ENCODE results near the gene QSOX1. TPM values are rescaled to one million over a fixed set of nuclear protein-coding genes. Genes with fewer than 3 reads are reported as not detected.
A peak's percentile ranks its signal among the peaks of the same experiment; 100 is the strongest.

Gene QSOX1
- total and polyA plus RNA-seq, 2 of the 4 experiments (the other 2 are of a cell fraction), result 102 to 791 TPM

- H2AK9ac ChIP-seq (replicated peaks; ENCODE audit: low read depth, low read length, poor library complexity), result no peak overlapping the region
- H3K9me3 ChIP-seq (ENCODE audit: control insufficient read depth, insufficient read depth, low read length), result peaks cover 8% of the 10 kb centered on the region
- H3K4me3 ChIP-seq (ENCODE audit: insufficient read depth, low read depth, low read length), result no peak overlapping the region
- no peak for ATAC-seq (ENCODE audit: low read depth)
- no peak overlapping the region for H3K14ac ChIP-seq (replicated peaks; ENCODE audit: low read depth, low read length)
- no peak overlapping the region for H2BK15ac ChIP-seq (ENCODE audit: low read depth, low read length)
- H3K9ac ChIP-seq (ENCODE audit: low read depth, low read length), result no peak overlapping the region
- no peak overlapping the region for H3K18ac ChIP-seq (ENCODE audit: low read depth, low read length)
- no peaks in the 10 kb centered on the region for H3K79me1 ChIP-seq (ENCODE audit: low read depth in 1 of 2, low read length in 2 of 2)
- H3K27me3 ChIP-seq (ENCODE audit: control insufficient read depth, insufficient read depth, low read length), result peaks cover 87% of the 10 kb centered on the region
- H2BK20ac ChIP-seq (ENCODE audit: low read depth, low read length), result no peak overlapping the region
- peaks cover 36% of the 10 kb centered on the region for H4K20me1 ChIP-seq (ENCODE audit: insufficient read depth, low read length)
- no peak overlapping the region for H3K4ac ChIP-seq (ENCODE audit: low read depth, low read length)
- no peak overlapping the region for H4K8ac ChIP-seq (ENCODE audit: low read depth in 2 of 2, low read length in 2 of 2)
- dilution Hi-C loops (cut with HindIII; ENCODE audit: low sequenced_read_pairs, unreplicated experiment) (no loop called here), in situ Hi-C loops (cut with MboI; ENCODE audit: low sequenced_read_pairs) (no loop called here), intact Hi-C loops (cut with micrococcal nuclease) (no loop called here)
- no peak overlapping the region for H3K56ac ChIP-seq (ENCODE audit: extremely low read depth, insufficient read depth, low read length)
- H3K23ac ChIP-seq (ENCODE audit: low read depth, low read length), result no peak overlapping the region
- no peak for DNase-seq
- H3K4me1 ChIP-seq (ENCODE audit: control insufficient read depth, insufficient read depth, low read length), result no peaks in the 10 kb centered on the region; the same call in 1 of the 2 replicates
- TF ChIP-seq MAZ (IDR thresholded peaks at IDR 0.05; ENCODE audit: borderline replicate concordance, low read depth, low read length) (no peak), POLR2A (IDR thresholded peaks at IDR 0.05; ENCODE audit: low read depth, low read length) (no peak), RCOR1 (IDR thresholded peaks at IDR 0.05; ENCODE audit: insufficient replicate concordance, low read length) (no peak), BHLHE40 (IDR thresholded peaks at IDR 0.05; ENCODE audit: low read depth, low read length) (no peak), MXI1 (IDR thresholded peaks at IDR 0.05; ENCODE audit: borderline replicate concordance, low read depth, low read length) (no peak)
- TF ChIP-seq, protein P1, sequence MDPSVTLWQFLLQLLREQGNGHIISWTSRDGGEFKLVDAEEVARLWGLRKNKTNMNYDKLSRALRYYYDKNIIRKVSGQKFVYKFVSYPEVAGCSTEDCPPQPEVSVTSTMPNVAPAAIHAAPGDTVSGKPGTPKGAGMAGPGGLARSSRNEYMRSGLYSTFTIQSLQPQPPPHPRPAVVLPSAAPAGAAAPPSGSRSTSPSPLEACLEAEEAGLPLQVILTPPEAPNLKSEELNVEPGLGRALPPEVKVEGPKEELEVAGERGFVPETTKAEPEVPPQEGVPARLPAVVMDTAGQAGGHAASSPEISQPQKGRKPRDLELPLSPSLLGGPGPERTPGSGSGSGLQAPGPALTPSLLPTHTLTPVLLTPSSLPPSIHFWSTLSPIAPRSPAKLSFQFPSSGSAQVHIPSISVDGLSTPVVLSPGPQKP (IDR thresholded peaks at IDR 0.05; ENCODE audit: borderline replicate concordance, low read depth, low read length), result no peak
- ChIA-PET POLR2A (ENCODE audit: unreplicated experiment) (no interaction called here), CTCF (interaction anchor here (0.6 to 0.7 kb wide), 2 partner anchors 27 to 31 kb away, joined by 3 read pairs; no protein-coding TSS in a partner anchor)
- no peak overlapping the region for H3K27ac ChIP-seq (ENCODE audit: insufficient read depth, low read length)
- peaks cover 4% of the 10 kb centered on the region; the same call in 1 of the 2 replicates for H3K9me1 ChIP-seq (ENCODE audit: insufficient read depth, low read length)
- WGBS, 2 experiments (ENCODE audit: extremely low coverage in 2 of 2, insufficient read length in 1 of 2), result 5% methylated on average over 30 of the region's 51 CpGs; no CpG with 5 or more reads in 1 of the 2 experiments
- H4K91ac ChIP-seq (ENCODE audit: insufficient read depth, low read depth, low read length), result no peak overlapping the region
- no TSS peak for BruUV-seq (replicated peaks)
- H3K36me3 ChIP-seq (ENCODE audit: control insufficient read depth, insufficient read depth, low read length), result no peaks in the 10 kb centered on the region
- H2BK120ac ChIP-seq (ENCODE audit: low read depth, low read length), result no peak overlapping the region
- peak overlapping the region; percentile 12 for H2AFZ ChIP-seq (replicated peaks; ENCODE audit: low read length, poor library complexity)
- no peak overlapping the region for H2AK5ac ChIP-seq (ENCODE audit: low read depth, low read length)
- no peak overlapping the region for H4K5ac ChIP-seq (ENCODE audit: low read depth, low read length)
- H3K4me2 ChIP-seq (ENCODE audit: low read depth, low read length), result no peak overlapping the region; the same call in 1 of the 2 replicates
- no peak overlapping the region for H2BK5ac ChIP-seq (ENCODE audit: low read depth, low read length, poor library complexity, severe bottlenecking)
These were observed 79.9 kb downstream of the QSOX1 start for GRCh38 chr1:180234369-180235076.
